DMS114 treated with DMSO at 0.1 percent for 48 hours (cell line): ENCODE results near the gene ARPC2.
"Not testable (repeated sequence)": the region's sequence is repeated elsewhere in the genome, so short reads cannot be mapped to it uniquely, and the experiment has no call there.

Experiments used
- DNase-seq: peaks from one replicate; lab custom pipeline; 2025; ENCODE audit not compliant: unreplicated experiment; lab: John Stamatoyannopoulos, UW

Gene ARPC2

GRCh38 chr2:218269900-218270720 lies 53.1 kb downstream of the ARPC2 start, which contains the start of the genes AAMP and PNKD:
AAMP (minus strand) TSS chr2:218270137; CDS start chr2:218270086, 51 bp downstream.
PNKD (plus strand) TSS chr2:218270519; CDS start chr2:218270536, 17 bp downstream.
- DNase-seq = peak; percentile 98

GRCh38 chr2:218270721-218271486 lies 53.9 kb downstream of the ARPC2 start:
- no peak for DNase-seq

- DNase-seq = no peak
Measured at GRCh38 chr2:218271487-218271797, 54.5 kb downstream of the ARPC2 start.

- no peak for DNase-seq
Measured at GRCh38 chr2:218271865-218272530, 55.0 kb downstream of the ARPC2 start.

- peak; percentile 68 for DNase-seq
Measured at GRCh38 chr2:218272531-218273212, 55.7 kb downstream of the ARPC2 start.

GRCh38 chr2:218273214-218273907 lies 56.4 kb downstream of the ARPC2 start:
- DNase-seq = not testable (repeated sequence)

- no peak for DNase-seq
Measured at GRCh38 chr2:218273908-218274249, 56.9 kb downstream of the ARPC2 start.

- no peak for DNase-seq
Measured at GRCh38 chr2:218274586-218274985, 57.6 kb downstream of the ARPC2 start.

- DNase-seq = no peak
Measured at GRCh38 chr2:218275371-218276072, 58.5 kb downstream of the ARPC2 start.

- no peak for DNase-seq
Measured at GRCh38 chr2:218276986-218277755, 60.2 kb downstream of the ARPC2 start.

GRCh38 chr2:218277921-218278320 lies 60.9 kb downstream of the ARPC2 start:
- DNase-seq = no peak

GRCh38 chr2:218278531-218279360 lies 61.8 kb downstream of the ARPC2 start:
- DNase-seq = no peak

- no peak for DNase-seq
Measured at GRCh38 chr2:218280260-218280870, 63.4 kb downstream of the ARPC2 start.

GRCh38 chr2:218281449-218281848 lies 64.5 kb downstream of the ARPC2 start:
- DNase-seq = no peak

GRCh38 chr2:218282173-218282991 lies 65.4 kb downstream of the ARPC2 start:
- no peak for DNase-seq

- DNase-seq = no peak
Measured at GRCh38 chr2:218284106-218284811, 67.3 kb downstream of the ARPC2 start.
